SU-DHL-6 (cell line): ENCODE results near the gene FAM184A.

Experiments
- EZH2phosphoT487 ChIP-seq: fragments of 200-600 bp; sonication (generic), shearing (Covaris generic); conservative IDR thresholded peaks from 2 replicates; pipeline ENCODE4 v1.6.1; 2018; ENCODE audit warnings: mild to moderate bottlenecking, antibody characterized with exemption, low read length, moderate library complexity, mixed read lengths
- TF ChIP-seq, protein P1 (sequence below): fragments of 200-600 bp; sonication (generic); IDR thresholded peaks from one replicate; pipeline ENCODE4 v1.5.1; 2017; ENCODE audit warnings: antibody characterized with exemption, mild to moderate bottlenecking, low read length, moderate library complexity; ENCODE audit not compliant: insufficient read depth, poor library complexity, severe bottlenecking

DNA sequence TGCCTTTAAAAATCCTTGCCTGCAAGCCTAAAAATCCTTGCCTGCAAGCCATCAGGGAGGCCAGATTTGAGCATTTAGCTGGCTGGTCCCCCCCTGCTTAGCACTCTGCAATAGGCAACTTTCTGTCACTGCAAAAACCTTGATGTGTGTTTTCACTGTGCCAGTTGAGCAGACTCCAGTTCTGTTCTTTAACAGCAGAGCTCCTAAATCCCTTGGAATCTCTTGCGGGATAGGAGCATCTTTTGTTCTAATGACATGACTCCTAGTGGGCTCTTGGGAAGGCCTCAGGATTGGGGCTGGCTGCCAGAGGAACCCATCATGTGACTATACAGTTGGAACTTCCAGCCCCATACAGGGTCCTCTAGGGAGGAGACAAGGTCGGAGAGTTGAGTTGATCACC is 50.4 kb downstream of the FAM184A start:
- TF ChIP-seq, protein P1, sequence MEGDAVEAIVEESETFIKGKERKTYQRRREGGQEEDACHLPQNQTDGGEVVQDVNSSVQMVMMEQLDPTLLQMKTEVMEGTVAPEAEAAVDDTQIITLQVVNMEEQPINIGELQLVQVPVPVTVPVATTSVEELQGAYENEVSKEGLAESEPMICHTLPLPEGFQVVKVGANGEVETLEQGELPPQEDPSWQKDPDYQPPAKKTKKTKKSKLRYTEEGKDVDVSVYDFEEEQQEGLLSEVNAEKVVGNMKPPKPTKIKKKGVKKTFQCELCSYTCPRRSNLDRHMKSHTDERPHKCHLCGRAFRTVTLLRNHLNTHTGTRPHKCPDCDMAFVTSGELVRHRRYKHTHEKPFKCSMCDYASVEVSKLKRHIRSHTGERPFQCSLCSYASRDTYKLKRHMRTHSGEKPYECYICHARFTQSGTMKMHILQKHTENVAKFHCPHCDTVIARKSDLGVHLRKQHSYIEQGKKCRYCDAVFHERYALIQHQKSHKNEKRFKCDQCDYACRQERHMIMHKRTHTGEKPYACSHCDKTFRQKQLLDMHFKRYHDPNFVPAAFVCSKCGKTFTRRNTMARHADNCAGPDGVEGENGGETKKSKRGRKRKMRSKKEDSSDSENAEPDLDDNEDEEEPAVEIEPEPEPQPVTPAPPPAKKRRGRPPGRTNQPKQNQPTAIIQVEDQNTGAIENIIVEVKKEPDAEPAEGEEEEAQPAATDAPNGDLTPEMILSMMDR: no peak
- no peak for TF ChIP-seq EZH2phosphoT487
